ENCODE results near the gene RILPL2. TPM values are rescaled to one million over a fixed set of nuclear protein-coding genes. Genes with fewer than 3 reads are reported as not detected.
"Not testable (repeated sequence)": the region's sequence is repeated elsewhere in the genome, so short reads cannot be mapped to it uniquely, and the experiment has no call there.

RILPL2 gene
- total RNA-seq, 1 experiment from 2014 or later, result 2.6 TPM

DNA sequence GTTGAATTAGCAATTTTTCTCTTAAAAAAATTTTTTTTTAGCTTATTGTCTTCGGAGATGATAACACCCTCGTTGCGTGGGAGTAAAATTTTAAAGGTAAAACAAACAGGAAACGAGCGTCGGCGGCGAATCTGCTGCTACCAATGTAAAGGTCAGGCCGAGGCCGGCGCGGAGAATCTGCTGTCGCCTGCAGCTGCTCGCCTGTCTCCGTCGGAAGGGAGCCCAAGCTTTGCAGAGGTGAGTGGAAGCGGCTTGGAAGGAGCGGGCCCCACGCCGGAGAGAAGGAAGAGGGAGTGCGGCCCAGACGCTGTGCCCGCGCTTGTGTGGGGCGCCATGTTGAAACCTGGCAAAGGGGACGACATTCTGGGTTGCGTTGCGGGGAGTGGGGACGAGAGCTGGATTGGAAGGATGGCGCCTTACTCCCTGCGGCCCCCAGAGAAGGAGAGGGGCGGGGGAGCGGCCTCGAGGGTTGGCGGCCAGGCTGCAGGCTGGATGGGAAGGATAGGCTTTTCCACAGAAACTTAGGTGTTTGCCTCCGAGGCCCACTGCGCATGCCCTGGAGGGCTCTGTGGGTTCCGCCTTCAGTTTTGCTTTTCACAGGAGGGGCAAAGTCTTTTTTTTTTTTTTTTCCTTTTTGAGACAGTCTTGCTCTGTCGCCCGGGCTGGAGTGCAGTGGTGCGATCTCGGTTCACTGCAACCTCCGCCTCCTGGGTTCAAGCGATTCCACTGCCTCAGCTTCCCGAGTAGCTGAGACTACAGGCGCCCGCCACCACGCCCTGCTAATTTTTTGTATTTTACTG, 21.7 kb upstream of the RILPL2 start, which contains the start of gene SNRNP35:
Gene SNRNP35 (plus strand): TSS at position 160 of the 800 bp plus-strand sequence. CDS start 7,402 bp downstream, outside the sequence.
- intact Hi-C loops (cut with micrococcal nuclease), result loop anchor here (5.0 kb wide), 1 partner anchor 124 kb away; the partner anchor contains the start of gene TMED2
- Mint-ChIP-seq H3K27me3 (ENCODE audit: insufficient read depth, unreplicated experiment) (no peaks in the 10 kb centered on the region), H3K9me3 (ENCODE audit: unreplicated experiment) (no peaks in the 10 kb centered on the region), H3K27ac (ENCODE audit: low read depth, unreplicated experiment) (peak within 1 kb of the TSS; percentile 99), H3K4me1 (ENCODE audit: insufficient read depth, unreplicated experiment) (peaks cover 14% of the 10 kb centered on the region), H3K4me3 (ENCODE audit: unreplicated experiment) (peak within 1 kb of the TSS; percentile 97), H3K36me3 (ENCODE audit: insufficient read depth, unreplicated experiment) (peaks cover 40% of the 10 kb centered on the region)
- ChIA-PET POLR2A (interaction anchor here (0.6 to 3.3 kb wide), 19 partner anchors 9 to 492 kb away, joined by 3 to 23 read pairs (median 5); partner anchors contain the start of genes ABCB9, KMT5A, MPHOSPH9 and MTRFR), CTCF (interaction anchor here (0.5 to 1.0 kb wide), 7 partner anchors 10 to 61 kb away, joined by 3 to 6 read pairs (median 3); no protein-coding TSS in a partner anchor)
- TF ChIP-seq, protein P1, sequence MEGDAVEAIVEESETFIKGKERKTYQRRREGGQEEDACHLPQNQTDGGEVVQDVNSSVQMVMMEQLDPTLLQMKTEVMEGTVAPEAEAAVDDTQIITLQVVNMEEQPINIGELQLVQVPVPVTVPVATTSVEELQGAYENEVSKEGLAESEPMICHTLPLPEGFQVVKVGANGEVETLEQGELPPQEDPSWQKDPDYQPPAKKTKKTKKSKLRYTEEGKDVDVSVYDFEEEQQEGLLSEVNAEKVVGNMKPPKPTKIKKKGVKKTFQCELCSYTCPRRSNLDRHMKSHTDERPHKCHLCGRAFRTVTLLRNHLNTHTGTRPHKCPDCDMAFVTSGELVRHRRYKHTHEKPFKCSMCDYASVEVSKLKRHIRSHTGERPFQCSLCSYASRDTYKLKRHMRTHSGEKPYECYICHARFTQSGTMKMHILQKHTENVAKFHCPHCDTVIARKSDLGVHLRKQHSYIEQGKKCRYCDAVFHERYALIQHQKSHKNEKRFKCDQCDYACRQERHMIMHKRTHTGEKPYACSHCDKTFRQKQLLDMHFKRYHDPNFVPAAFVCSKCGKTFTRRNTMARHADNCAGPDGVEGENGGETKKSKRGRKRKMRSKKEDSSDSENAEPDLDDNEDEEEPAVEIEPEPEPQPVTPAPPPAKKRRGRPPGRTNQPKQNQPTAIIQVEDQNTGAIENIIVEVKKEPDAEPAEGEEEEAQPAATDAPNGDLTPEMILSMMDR (IDR thresholded peaks at IDR 0.05; ENCODE audit: unreplicated experiment), result no peak
- BruUV-seq (replicated peaks), result TSS peak; percentile 72
- DNase-seq (ENCODE audit: unreplicated experiment), result peak; percentile 81

DNA sequence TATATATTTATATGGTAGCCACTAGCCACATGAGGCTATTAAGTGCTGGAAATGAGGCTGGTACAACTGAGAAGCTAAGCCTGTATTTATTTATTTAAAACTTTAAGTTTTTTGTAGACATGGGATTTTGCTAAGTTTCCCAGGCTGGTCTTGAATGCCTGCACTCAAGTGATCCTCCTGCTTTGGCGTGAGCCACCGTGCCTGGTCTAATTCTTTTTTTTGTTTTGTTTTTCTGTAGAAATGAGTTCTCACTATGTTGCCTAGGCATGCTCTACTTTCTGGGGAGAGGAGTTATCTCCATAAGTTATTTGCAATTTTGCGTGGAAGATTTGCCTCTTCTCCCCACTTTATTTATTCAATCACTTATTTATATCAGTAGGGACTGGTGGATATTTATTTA, 16.7 kb upstream of the RILPL2 start:
- CTCF ChIA-PET, result no interaction called here
- H3K4me3 Mint-ChIP-seq (ENCODE audit: unreplicated experiment), result no peak overlapping the region
- TF ChIP-seq, protein P1 (IDR thresholded peaks at IDR 0.05; ENCODE audit: unreplicated experiment), result no peak

DNA sequence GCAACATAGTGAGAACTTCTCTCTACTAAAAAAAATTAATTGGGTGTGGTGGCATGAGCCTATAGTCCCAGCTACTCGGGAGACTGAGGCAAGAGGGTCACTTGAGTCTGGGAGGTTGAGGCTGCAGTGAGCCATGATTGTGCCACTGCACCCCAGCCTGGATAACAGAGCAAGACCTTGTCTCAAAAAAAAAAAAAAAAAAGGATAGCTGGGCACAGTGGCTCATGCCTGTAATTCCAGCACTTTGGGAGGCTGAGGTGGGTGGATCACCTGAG, 15.7 kb upstream of the RILPL2 start:
- H3K4me3 Mint-ChIP-seq (ENCODE audit: unreplicated experiment); H3K27me3 Mint-ChIP-seq (ENCODE audit: insufficient read depth, unreplicated experiment); H3K4me1 Mint-ChIP-seq (ENCODE audit: insufficient read depth, unreplicated experiment); BruUV-seq (replicated peaks); CTCF ChIA-PET; DNase-seq (ENCODE audit: unreplicated experiment); H3K27ac Mint-ChIP-seq (ENCODE audit: low read depth, unreplicated experiment); H3K36me3 Mint-ChIP-seq (ENCODE audit: insufficient read depth, unreplicated experiment); H3K9me3 Mint-ChIP-seq (ENCODE audit: unreplicated experiment); POLR2A ChIA-PET; intact Hi-C loops (cut with micrococcal nuclease): not testable (repeated sequence)

More for the DNA sequence above, 16.7 kb upstream of the RILPL2 start:
- peaks cover 5% of the 10 kb centered on the region for H3K36me3 Mint-ChIP-seq (ENCODE audit: insufficient read depth, unreplicated experiment)
- POLR2A ChIA-PET, result no interaction called here
- H3K27ac Mint-ChIP-seq (ENCODE audit: low read depth, unreplicated experiment), result no peak overlapping the region
- intact Hi-C loops (cut with micrococcal nuclease), result no loop called here
- no peaks in the 10 kb centered on the region for H3K9me3 Mint-ChIP-seq (ENCODE audit: unreplicated experiment)
- no peak for DNase-seq (ENCODE audit: unreplicated experiment)
- no peaks in the 10 kb centered on the region for H3K27me3 Mint-ChIP-seq (ENCODE audit: insufficient read depth, unreplicated experiment)
- BruUV-seq (replicated peaks), result no TSS peak
- no peaks in the 10 kb centered on the region for H3K4me1 Mint-ChIP-seq (ENCODE audit: insufficient read depth, unreplicated experiment)

DNA sequence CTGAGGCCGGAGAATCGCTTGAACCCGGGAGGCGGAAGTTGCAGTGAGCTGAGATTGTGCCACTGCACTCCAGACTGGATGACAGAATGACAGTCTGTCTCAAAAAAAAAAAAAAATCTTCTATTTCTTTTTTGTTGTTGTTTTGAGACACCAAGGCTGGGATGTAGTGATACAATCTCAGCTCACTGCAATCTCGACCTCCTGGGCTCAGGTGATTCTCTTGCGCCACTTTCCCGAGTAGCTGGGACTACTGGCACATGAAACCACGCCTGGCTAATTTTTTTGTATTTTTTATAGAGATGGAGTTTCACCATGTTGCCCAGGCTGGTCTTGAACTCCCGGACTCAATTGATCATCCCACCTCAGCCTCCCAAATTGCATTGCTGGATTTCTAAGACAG, 14.2 kb upstream of the RILPL2 start:
- Mint-ChIP-seq H3K36me3 (ENCODE audit: insufficient read depth, unreplicated experiment) (no peaks in the 10 kb centered on the region), H3K27ac (ENCODE audit: low read depth, unreplicated experiment) (no peak overlapping the region)
- BruUV-seq (replicated peaks), result no TSS peak

More for the DNA sequence above, 14.2 kb upstream of the RILPL2 start:
- DNase-seq (ENCODE audit: unreplicated experiment), result no peak
- no peak overlapping the region for H3K4me3 Mint-ChIP-seq (ENCODE audit: unreplicated experiment)
- ChIA-PET CTCF (interaction anchor here (0.6 to 0.7 kb wide), 3 partner anchors 11 to 1455 kb away, joined by 3 to 8 read pairs (median 3); no protein-coding TSS in a partner anchor), POLR2A (interaction anchor here (0.6 kb wide), 1 partner anchor 30 kb away, joined by 3 read pairs; no protein-coding TSS in a partner anchor)
- H3K27me3 Mint-ChIP-seq (ENCODE audit: insufficient read depth, unreplicated experiment), result no peaks in the 10 kb centered on the region
- H3K9me3 Mint-ChIP-seq (ENCODE audit: unreplicated experiment), result no peaks in the 10 kb centered on the region
- H3K4me1 Mint-ChIP-seq (ENCODE audit: insufficient read depth, unreplicated experiment), result no peaks in the 10 kb centered on the region
- TF ChIP-seq, protein P1 (IDR thresholded peaks at IDR 0.05; ENCODE audit: unreplicated experiment), result no peak
- intact Hi-C loops (cut with micrococcal nuclease), result no loop called here

Data from MCF 10A (cell line).